ENCODE data around the gene GALM.
"Not testable (repeated sequence)": the region's sequence is repeated elsewhere in the genome, so short reads cannot be mapped to it uniquely, and the experiment has no call there.

The GALM gene

GRCh38 chr2:38655441-38655840 is 10.5 kb upstream of the GALM start:
- no peaks in the 10 kb centered on the region; the same call in 1 of the 2 replicates for H3K4me1 ChIP-seq (ENCODE audit: insufficient read depth, low read length)
- no peaks in the 10 kb centered on the region for H3K36me3 ChIP-seq (ENCODE audit: insufficient read depth, low read length)
- H3K9ac ChIP-seq (ENCODE audit: low read depth, low read length), result no peak overlapping the region
- H3K9me3 ChIP-seq (ENCODE audit: control insufficient read depth, insufficient read depth, low read length), result no peaks in the 10 kb centered on the region

DNA sequence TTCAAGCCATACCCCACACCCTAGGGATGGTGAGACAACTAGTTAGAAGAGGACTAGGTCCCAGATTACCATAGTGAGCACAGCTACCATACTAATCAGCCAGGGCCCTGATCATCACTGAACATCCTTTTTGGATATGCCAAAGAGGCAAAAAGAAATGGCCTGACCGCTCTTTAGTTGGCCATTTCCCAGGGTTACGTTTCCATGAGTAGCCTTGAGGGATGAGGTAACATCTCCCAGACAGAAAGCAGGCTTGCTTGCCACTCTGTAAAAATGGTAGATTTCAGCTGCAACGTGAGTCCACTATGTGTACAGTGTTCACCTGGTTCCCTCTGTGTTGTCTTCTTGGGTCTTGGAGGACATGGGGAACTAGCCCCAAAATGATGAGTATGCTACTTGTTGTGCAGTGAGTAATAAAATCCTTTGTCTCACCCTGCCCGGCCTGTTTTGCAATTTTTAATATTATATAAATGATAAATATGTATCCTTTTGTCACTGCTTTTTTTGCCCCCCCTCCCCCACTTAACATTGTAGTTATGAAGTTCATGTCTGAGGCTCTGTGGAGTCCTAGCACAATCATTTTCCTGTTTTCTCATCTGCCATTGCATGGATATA is 8.9 kb upstream of the GALM start:
- H3K4me1 ChIP-seq (ENCODE audit: insufficient read depth, low read length), result no peaks in the 10 kb centered on the region; the same call in 1 of the 2 replicates

GRCh38 chr2:38658613-38659012 is 7.3 kb upstream of the GALM start:
- H3K36me3 ChIP-seq (ENCODE audit: insufficient read depth, low read length), result no peaks in the 10 kb centered on the region
- H3K9ac ChIP-seq (ENCODE audit: low read depth, low read length), result no peak overlapping the region
- H3K4me1 ChIP-seq (ENCODE audit: insufficient read depth, low read length), result no peaks in the 10 kb centered on the region; the same call in 1 of the 2 replicates
- H3K9me3 ChIP-seq (ENCODE audit: control insufficient read depth, insufficient read depth, low read length), result no peaks in the 10 kb centered on the region

More for the DNA sequence above, 8.9 kb upstream of the GALM start:
- H3K36me3 ChIP-seq (ENCODE audit: insufficient read depth, low read length), result no peaks in the 10 kb centered on the region
- no peak overlapping the region for H3K9ac ChIP-seq (ENCODE audit: low read depth, low read length)
- H3K9me3 ChIP-seq (ENCODE audit: control insufficient read depth, insufficient read depth, low read length), result no peaks in the 10 kb centered on the region

DNA sequence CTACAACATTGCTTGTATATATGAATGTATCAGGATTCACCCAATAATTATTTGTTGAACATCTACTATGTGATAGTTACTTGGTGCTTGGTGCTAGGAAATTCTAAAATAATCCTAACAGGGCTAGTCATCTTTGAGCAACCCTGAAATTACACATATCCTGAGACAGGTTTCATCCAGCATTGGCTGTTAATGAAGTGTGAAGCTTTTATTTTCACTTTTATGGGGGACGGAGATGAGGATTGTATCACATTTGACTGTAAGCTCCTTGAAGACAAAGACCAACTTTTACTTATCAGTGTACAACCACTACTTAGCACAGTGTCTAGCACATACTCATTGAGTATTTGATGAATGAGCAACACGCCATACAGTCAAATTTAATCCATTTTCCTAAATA is 6.8 kb upstream of the GALM start:
- Histone ChIP-seq H3K9me3 (ENCODE audit: control insufficient read depth, insufficient read depth, low read length) (no peaks in the 10 kb centered on the region), H3K36me3 (ENCODE audit: insufficient read depth, low read length) (no peaks in the 10 kb centered on the region), H3K4me1 (ENCODE audit: insufficient read depth, low read length) (no peaks in the 10 kb centered on the region), H3K9ac (ENCODE audit: low read depth, low read length) (no peak overlapping the region)

DNA sequence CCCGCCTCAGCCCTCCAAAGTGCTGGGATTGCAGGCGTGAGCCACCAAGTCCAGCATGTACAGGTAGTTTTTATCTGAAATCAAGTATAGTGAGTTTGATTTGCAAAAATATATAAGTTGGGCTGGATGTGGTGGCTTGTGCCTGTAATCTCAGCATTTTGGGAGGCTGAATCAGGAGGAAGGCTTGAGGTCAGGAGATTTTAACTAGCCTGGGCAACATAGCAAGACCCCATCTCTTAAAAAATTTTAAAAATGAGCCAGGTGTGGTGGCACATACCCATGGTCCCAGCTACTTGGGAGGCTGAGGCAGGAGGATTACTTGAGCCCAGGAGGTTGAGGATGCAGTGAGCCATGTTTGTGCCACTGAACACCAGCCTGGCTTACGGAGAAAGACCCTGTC is 5.6 kb upstream of the GALM start:
- Histone ChIP-seq H3K4me1 (ENCODE audit: insufficient read depth, low read length) (no peaks in the 10 kb centered on the region), H3K9ac (ENCODE audit: low read depth, low read length) (no peak overlapping the region), H3K36me3 (ENCODE audit: insufficient read depth, low read length) (no peaks in the 10 kb centered on the region), H3K9me3 (ENCODE audit: control insufficient read depth, insufficient read depth, low read length) (no peaks in the 10 kb centered on the region)

GRCh38 chr2:38661306-38661705 is 4.6 kb upstream of the GALM start:
- H3K4me1 ChIP-seq (ENCODE audit: insufficient read depth, low read length), result no peaks in the 10 kb centered on the region
- no peaks in the 10 kb centered on the region for H3K9me3 ChIP-seq (ENCODE audit: control insufficient read depth, insufficient read depth, low read length)
- no peak overlapping the region for H3K9ac ChIP-seq (ENCODE audit: low read depth, low read length)
- no peaks in the 10 kb centered on the region for H3K36me3 ChIP-seq (ENCODE audit: insufficient read depth, low read length)

DNA sequence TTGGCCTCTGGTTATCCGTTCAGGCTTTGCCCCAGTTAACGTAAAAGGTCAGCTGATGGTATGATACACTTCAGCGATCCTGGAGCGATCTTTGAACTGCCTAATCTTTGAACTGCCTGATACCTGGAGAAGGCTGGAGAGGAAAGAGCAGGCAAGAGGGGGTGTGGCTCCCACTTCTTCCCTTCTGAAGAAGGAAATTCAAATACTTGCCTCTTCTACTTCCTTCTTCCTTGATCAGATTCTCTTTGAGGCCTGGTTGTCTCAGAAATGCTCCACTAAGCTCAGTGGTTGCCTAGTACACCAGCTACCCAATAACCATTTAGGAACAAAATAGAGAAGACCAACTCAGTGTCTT is 619 bp downstream of the GALM start:
- H3K9ac ChIP-seq (ENCODE audit: low read depth, low read length), result peak overlapping the region; percentile 69
- peaks cover 17% of the 10 kb centered on the region for H3K4me1 ChIP-seq (ENCODE audit: insufficient read depth, low read length)
- no peaks in the 10 kb centered on the region for H3K9me3 ChIP-seq (ENCODE audit: control insufficient read depth, insufficient read depth, low read length)
- H3K36me3 ChIP-seq (ENCODE audit: insufficient read depth, low read length), result no peaks in the 10 kb centered on the region

DNA sequence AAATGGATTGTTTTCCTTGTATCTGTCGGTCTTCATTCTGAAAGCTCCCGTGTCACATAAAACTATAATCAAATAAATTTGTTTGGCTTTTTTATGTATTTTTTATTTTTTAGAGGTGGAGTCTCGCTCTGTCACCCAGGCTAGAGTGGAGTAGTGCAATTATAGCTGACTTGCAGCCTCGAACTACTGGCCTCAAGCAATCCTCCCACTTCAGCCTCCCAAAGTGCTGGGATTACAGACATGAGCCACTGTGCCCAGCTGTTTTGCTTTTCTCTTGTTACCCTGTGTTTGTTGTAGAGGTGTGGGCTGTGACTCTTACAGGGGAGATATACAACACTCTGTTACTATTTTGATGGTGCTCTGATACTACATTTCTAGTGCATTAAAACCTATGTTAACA is 2.2 kb downstream of the GALM start:
- peaks cover 17% of the 10 kb centered on the region for H3K4me1 ChIP-seq (ENCODE audit: insufficient read depth, low read length)
- no peaks in the 10 kb centered on the region for H3K9me3 ChIP-seq (ENCODE audit: control insufficient read depth, insufficient read depth, low read length)
- H3K36me3 ChIP-seq (ENCODE audit: insufficient read depth, low read length), result no peaks in the 10 kb centered on the region
- H3K9ac ChIP-seq (ENCODE audit: low read depth, low read length), result no peak overlapping the region

GRCh38 chr2:38668779-38669479 is 3.0 kb downstream of the GALM start:
- H3K4me1 ChIP-seq (ENCODE audit: insufficient read depth, low read length), result peaks cover 17% of the 10 kb centered on the region
- no peaks in the 10 kb centered on the region for H3K36me3 ChIP-seq (ENCODE audit: insufficient read depth, low read length)
- H3K9ac ChIP-seq (ENCODE audit: low read depth, low read length), result no peak overlapping the region
- H3K9me3 ChIP-seq (ENCODE audit: control insufficient read depth, insufficient read depth, low read length), result no peaks in the 10 kb centered on the region

- no peaks in the 10 kb centered on the region for H3K36me3 ChIP-seq (ENCODE audit: insufficient read depth, low read length)
Observed at GRCh38 chr2:38671303-38671702, 5.4 kb downstream of the GALM start.

GRCh38 chr2:38671946-38672345 is 6.0 kb downstream of the GALM start:
- H3K9ac ChIP-seq (ENCODE audit: low read depth, low read length), result no peak overlapping the region
- H3K4me1 ChIP-seq (ENCODE audit: insufficient read depth, low read length), result peaks cover 14% of the 10 kb centered on the region
- no peaks in the 10 kb centered on the region for H3K9me3 ChIP-seq (ENCODE audit: control insufficient read depth, insufficient read depth, low read length)
- H3K36me3 ChIP-seq (ENCODE audit: insufficient read depth, low read length), result no peaks in the 10 kb centered on the region

More at GRCh38 chr2:38671303-38671702, 5.4 kb downstream of the GALM start:
- peaks cover 17% of the 10 kb centered on the region for H3K4me1 ChIP-seq (ENCODE audit: insufficient read depth, low read length)
- H3K9me3 ChIP-seq (ENCODE audit: control insufficient read depth, insufficient read depth, low read length), result no peaks in the 10 kb centered on the region
- no peak overlapping the region for H3K9ac ChIP-seq (ENCODE audit: low read depth, low read length)

DNA sequence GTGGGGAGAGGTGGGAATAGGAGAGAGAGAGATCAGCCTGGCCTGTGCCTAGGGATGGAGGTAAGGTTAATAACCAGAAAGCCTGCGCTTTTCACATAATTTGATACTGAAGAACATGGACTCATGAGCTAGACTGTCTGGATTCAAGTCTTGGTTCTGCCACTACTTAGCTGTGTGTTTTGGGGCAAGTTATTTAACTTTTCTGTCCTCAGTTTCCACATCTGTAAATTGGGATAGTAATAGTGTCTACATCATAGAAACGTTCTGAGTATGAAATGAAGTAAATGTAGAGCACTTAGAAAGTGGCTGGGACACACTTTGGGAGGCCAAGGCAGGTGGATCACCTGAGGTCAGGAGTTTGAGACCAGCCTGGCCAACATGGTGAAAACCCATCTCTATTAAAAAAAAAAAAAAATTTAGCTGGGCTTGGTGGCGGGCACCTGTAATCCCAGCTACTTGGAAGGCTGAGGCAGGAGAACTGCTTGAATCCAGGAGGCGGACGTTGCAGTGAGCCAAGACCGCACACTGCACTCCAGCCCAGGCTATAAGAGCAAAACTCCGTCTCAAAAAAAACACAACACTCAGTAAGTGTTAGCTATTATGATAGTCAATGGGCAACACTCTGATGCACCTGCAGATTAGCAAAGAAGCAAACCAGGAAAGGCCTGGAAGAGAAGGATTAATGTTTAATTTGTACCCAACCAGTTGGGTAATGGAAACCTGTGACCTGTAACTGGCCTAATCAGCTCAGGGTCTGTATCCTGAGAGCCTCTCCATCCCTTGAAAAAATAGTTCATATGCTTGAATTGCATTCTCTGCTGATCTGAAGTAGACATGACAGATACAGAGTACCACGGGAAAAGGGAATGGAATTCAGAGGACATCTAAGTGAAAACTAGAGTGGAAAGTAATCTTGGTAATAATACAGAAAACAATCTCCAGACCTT is 6.8 kb downstream of the GALM start:
- H3K36me3 ChIP-seq (ENCODE audit: insufficient read depth, low read length), result no peaks in the 10 kb centered on the region
- H3K4me1 ChIP-seq (ENCODE audit: insufficient read depth, low read length), result peaks cover 12% of the 10 kb centered on the region
- no peaks in the 10 kb centered on the region for H3K9me3 ChIP-seq (ENCODE audit: control insufficient read depth, insufficient read depth, low read length)
- H3K9ac ChIP-seq (ENCODE audit: low read depth, low read length), result no peak overlapping the region

DNA sequence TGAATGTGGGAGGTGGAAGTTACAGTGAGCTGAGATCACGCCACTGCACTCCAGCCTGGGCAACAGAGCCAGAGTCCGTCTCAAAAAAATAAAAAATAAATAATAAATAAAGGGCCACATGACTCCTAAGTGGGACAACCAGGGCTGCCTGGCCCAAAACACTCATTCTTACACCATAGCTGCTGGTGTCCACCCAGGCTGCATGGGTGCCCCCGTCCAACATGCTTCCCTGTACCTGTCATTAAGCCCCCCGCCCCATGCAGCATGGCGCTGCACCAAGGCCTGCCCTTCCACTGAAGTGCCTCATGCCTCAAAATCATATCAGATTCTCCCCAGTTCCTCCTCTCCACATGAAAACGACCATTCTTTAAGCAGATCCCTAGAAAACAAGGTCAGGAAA is 10.8 kb downstream of the GALM start:
- H3K4me1 ChIP-seq (ENCODE audit: insufficient read depth, low read length), result no peaks in the 10 kb centered on the region
- no peaks in the 10 kb centered on the region for H3K9me3 ChIP-seq (ENCODE audit: control insufficient read depth, insufficient read depth, low read length)
- H3K9ac ChIP-seq (ENCODE audit: low read depth, low read length), result no peak overlapping the region
- no peaks in the 10 kb centered on the region for H3K36me3 ChIP-seq (ENCODE audit: insufficient read depth, low read length)

DNA sequence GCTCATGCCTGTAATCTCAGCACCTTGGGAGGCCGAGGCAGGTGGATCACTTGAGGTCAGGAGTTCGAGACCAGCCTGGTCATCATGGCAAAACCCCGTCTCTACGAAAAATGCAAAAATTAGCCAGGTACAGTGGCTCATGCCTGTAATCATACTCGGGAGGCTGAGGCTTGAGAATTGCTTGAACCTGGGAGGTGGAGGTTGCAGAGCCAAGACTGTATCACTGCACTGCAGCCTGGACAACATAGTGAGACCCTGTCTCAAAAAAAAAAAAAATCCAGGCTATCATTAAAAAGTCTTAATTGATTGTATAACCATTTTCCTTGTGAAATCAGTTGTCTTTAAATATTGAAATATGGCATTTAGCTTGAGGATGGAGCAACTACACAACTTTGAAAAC is 15.0 kb downstream of the GALM start:
- not testable (repeated sequence) for H3K36me3 ChIP-seq (ENCODE audit: insufficient read depth, low read length); H3K9me3 ChIP-seq (ENCODE audit: control insufficient read depth, insufficient read depth, low read length); H3K9ac ChIP-seq (ENCODE audit: low read depth, low read length); H3K4me1 ChIP-seq (ENCODE audit: insufficient read depth, low read length)
